Mucosa of descending colon (tissue), 3 donors: ENCODE data around the gene OSBPL5. TPM values are rescaled to one million over a fixed set of nuclear protein-coding genes. Genes with fewer than 3 reads are reported as not detected.

Experiments
- ATAC-seq: fragments of 200-7000 bp; cut with Tn5 transposase; one replicate; pipeline ENCODE4 v1.9.1; 2020; ENCODE audit warnings: mild to moderate bottlenecking, moderate library complexity
- DNase-seq, 3 donors: peaks; one replicate each; pipeline ENCODE4 v3.0.0-alpha.2; 2020
- H3K36me3 ChIP-seq: fragments of 200-600 bp; one replicate; pipeline ENCODE4 v1.8.0; 2021; ENCODE audit warnings: low read depth, mild to moderate bottlenecking
- H3K4me1 ChIP-seq: fragments of 200-600 bp; one replicate; pipeline ENCODE4 v1.8.0; 2021; ENCODE audit warnings: low read depth, mild to moderate bottlenecking
- H3K4me3 ChIP-seq: fragments of 200-600 bp; one replicate; pipeline ENCODE4 v1.8.0; 2021; ENCODE audit warnings: mild to moderate bottlenecking
- H3K9me3 ChIP-seq: fragments of 200-600 bp; one replicate; pipeline ENCODE4 v1.8.0; 2021; ENCODE audit warnings: mild to moderate bottlenecking
- intact Hi-C, 2 donors: fragments of 100-400 bp; cut with DNase I in 1 of 2; cut with micrococcal nuclease in 1 of 2; formaldehyde crosslinking; loops; one replicate each; pipeline versions ENCODE4 v1.11.0 to v1.11.1; 2022; cut with DNase I, micrococcal nuclease
- total RNA-seq, 3 donors: library from RNA; stranded (reverse); fragmentation: NEBNext Ultra II Directional in 2 of 3; extraction: Animal tissue kit (Norgen Biotek cat#: 25700) in 2 of 3; gene quantifications; one replicate each; pipeline versions ENCODE4 v1.2.1 to v1.2.4, GENCODE V29; 2021 to 2023
- TF ChIP-seq, protein P1 (sequence below): fragments of 200-600 bp; IDR thresholded peaks from one replicate; pipeline ENCODE4 v1.8.0; 2022; ENCODE audit warnings: antibody characterized with exemption, mild to moderate bottlenecking
- donor health status: DM: no; HTN: no; CAD: no; lungs with moderate emphysema.
- donor health status: DM: no; HTN: no; CAD: no.
- donor health status: DM: no; HTN: yes; CAD: no.

Gene OSBPL5
- total RNA-seq, 3 donors from 2014 or later, result 43.6 to 64.1 (median 52.4) TPM

GRCh38 chr11:3147626-3148025 is 17.5 kb downstream of the OSBPL5 start:
- no peaks in the 10 kb centered on the region for H3K9me3 ChIP-seq
- intact Hi-C loops, result no loop called here
- ATAC-seq (peak; percentile 16), DNase-seq (no peak)
- no peak overlapping the region for H3K4me3 ChIP-seq
- TF ChIP-seq, protein P1, sequence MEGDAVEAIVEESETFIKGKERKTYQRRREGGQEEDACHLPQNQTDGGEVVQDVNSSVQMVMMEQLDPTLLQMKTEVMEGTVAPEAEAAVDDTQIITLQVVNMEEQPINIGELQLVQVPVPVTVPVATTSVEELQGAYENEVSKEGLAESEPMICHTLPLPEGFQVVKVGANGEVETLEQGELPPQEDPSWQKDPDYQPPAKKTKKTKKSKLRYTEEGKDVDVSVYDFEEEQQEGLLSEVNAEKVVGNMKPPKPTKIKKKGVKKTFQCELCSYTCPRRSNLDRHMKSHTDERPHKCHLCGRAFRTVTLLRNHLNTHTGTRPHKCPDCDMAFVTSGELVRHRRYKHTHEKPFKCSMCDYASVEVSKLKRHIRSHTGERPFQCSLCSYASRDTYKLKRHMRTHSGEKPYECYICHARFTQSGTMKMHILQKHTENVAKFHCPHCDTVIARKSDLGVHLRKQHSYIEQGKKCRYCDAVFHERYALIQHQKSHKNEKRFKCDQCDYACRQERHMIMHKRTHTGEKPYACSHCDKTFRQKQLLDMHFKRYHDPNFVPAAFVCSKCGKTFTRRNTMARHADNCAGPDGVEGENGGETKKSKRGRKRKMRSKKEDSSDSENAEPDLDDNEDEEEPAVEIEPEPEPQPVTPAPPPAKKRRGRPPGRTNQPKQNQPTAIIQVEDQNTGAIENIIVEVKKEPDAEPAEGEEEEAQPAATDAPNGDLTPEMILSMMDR, result no peak
- no peaks in the 10 kb centered on the region for H3K36me3 ChIP-seq
- H3K4me1 ChIP-seq, result peaks cover 19% of the 10 kb centered on the region

DNA sequence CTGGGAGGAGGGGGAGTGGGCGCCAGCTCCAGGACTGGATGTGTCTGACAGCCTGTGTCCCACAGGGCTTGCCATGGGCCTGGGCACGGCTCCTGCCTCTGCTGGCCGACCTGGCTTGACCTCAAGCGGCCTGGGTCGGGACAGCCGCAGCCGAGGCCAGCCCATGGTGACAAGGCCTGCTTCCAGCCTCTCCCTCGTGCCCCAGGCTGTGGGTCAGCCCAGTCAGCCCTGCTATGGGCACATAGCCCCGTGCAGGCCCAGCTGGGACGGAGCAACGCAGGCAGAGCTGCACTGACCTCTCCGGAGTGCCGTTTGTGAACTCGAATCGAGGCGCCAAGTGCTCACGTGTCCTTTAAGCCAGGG is 17.9 kb downstream of the OSBPL5 start:
- intact Hi-C loops, result no loop called here
- peak; percentile 10 for ATAC-seq
- TF ChIP-seq, protein P1, result no peak
- H3K4me3 ChIP-seq, result no peak overlapping the region
- no peak for DNase-seq
- H3K9me3 ChIP-seq, result no peaks in the 10 kb centered on the region
- H3K36me3 ChIP-seq, result no peaks in the 10 kb centered on the region
- H3K4me1 ChIP-seq, result peaks cover 19% of the 10 kb centered on the region

DNA sequence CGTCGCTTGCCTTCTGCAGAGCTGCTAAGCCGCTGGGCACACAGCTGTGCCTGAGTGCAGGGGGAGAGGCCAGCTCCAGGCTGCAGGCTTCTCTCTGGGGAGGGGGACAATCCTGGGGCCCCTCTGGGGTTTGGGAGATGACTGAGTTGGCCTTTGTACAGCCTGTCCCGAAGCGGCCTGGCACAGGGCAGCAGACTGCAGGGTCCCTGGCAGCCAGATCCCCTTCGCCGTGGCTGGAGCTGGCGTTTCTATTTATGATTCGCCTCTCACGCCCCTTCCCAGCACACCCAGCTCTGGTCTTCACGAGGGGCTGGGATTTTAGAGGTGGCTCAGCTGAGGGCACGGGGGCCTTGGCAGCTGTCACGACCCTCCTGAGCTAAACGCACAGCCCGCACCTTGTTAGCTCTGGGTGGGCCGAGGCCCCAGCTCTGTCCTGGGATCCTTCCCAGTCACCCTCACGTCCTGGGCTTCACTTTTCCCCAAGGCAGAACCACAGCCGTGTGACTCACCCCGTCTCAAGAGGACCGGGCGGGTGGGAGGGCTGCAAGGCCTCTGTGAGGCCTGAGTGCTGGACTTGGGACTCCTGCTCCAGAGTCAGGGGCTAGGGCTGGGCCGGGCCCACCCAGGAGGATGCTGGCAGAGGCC is 18.4 kb downstream of the OSBPL5 start:
- no peak overlapping the region for H3K4me3 ChIP-seq

DNA sequence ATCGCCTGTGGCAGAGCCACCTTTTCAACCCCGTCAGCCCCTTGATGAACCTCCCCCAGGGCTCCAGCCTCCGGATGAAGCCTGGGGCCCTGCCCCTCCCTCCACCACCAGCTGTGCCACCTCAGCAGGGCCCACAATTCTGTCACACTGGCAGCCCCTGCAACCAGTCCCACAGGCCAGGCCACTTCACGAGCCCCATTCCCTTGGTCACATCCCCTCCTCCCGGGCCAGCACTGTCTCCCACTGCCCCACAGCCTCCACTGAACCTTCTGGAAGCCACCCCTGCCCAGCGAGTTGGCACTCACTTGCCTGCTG is 19.9 kb downstream of the OSBPL5 start:
- intact Hi-C loops, result no loop called here
- DNase-seq (no peak), ATAC-seq (no peak)
- TF ChIP-seq, protein P1, result no peak
- peaks cover 19% of the 10 kb centered on the region for H3K4me1 ChIP-seq
- no peak overlapping the region for H3K4me3 ChIP-seq
- no peaks in the 10 kb centered on the region for H3K9me3 ChIP-seq
- no peaks in the 10 kb centered on the region for H3K36me3 ChIP-seq

More for the DNA sequence above, 18.4 kb downstream of the OSBPL5 start:
- Histone ChIP-seq H3K36me3 (no peaks in the 10 kb centered on the region), H3K4me1 (peaks cover 19% of the 10 kb centered on the region), H3K9me3 (no peaks in the 10 kb centered on the region)
- TF ChIP-seq, protein P1, result no peak
- intact Hi-C loops, result no loop called here
- ATAC-seq, result peak; percentile 3
- DNase-seq, result no peak

GRCh38 chr11:3144296-3145205 is 20.6 kb downstream of the OSBPL5 start:
- H3K4me1 ChIP-seq, result peaks cover 19% of the 10 kb centered on the region

More at GRCh38 chr11:3144296-3145205, 20.6 kb downstream of the OSBPL5 start:
- ATAC-seq (no peak), DNase-seq (no peak)
- TF ChIP-seq, protein P1, result no peak
- Histone ChIP-seq H3K36me3 (no peaks in the 10 kb centered on the region), H3K9me3 (no peaks in the 10 kb centered on the region), H3K4me3 (no peak overlapping the region)
- intact Hi-C loops, result no loop called here
